Activated T-helper 1 cell treated with anti-CD3 and anti-CD28 coated beads, Interleukin-12 subunit alpha, Interleukin-12 subunit beta, Interleukin-2, Interleukin-4 antibody, amounts not matched to agents 30 ng/mL and 10 ng/mL and 1 ng/mL, durations not matched to agents 14 hours and 24 hours and 36 hours (primary cell): ENCODE measurements around the gene BANF2. TPM values are rescaled to one million over a fixed set of nuclear protein-coding genes. Genes with fewer than 3 reads are reported as not detected.
"Not testable (repeated sequence)": the region's sequence is repeated elsewhere in the genome, so short reads cannot be mapped to it uniquely, and the experiment has no call there.

ENCODE experiments used
- DNase-seq: peaks from one replicate; pipeline ENCODE4 v3.0.0; 2021; ENCODE audit warnings: low spot score
- H3K27ac Mint-ChIP-seq: one replicate; pipeline ENCODE4 v1.8.0; 2021; ENCODE audit warnings: mild to moderate bottlenecking, mixed read lengths
- H3K27me3 Mint-ChIP-seq: one replicate; pipeline ENCODE4 v1.8.0; 2022; ENCODE audit warnings: mild to moderate bottlenecking, moderate library complexity, mixed read lengths; ENCODE audit not compliant: insufficient read depth
- H3K36me3 Mint-ChIP-seq: one replicate; pipeline ENCODE4 v1.8.0; 2021; ENCODE audit warnings: low read depth, mixed read lengths
- H3K4me1 Mint-ChIP-seq: one replicate; pipeline ENCODE4 v1.8.0; 2021; ENCODE audit warnings: low read depth, mixed read lengths
- H3K4me3 Mint-ChIP-seq: one replicate; pipeline ENCODE4 v1.8.0; 2021; ENCODE audit warnings: mild to moderate bottlenecking, moderate library complexity, mixed read lengths
- H3K9me3 Mint-ChIP-seq: one replicate; pipeline ENCODE4 v1.8.0; 2021; ENCODE audit warnings: mixed read lengths
- intact Hi-C: fragments of 100-400 bp; cut with micrococcal nuclease; formaldehyde crosslinking; loops from one replicate; pipeline ENCODE4 v1.15.1; 2024
- total RNA-seq: library from RNA; stranded (reverse); gene quantifications from 2 replicates; pipeline ENCODE4 v1.2.3, GENCODE V29; 2022

Gene BANF2
- total RNA-seq, 1 donor from 2014 or later, result not detected

DNA sequence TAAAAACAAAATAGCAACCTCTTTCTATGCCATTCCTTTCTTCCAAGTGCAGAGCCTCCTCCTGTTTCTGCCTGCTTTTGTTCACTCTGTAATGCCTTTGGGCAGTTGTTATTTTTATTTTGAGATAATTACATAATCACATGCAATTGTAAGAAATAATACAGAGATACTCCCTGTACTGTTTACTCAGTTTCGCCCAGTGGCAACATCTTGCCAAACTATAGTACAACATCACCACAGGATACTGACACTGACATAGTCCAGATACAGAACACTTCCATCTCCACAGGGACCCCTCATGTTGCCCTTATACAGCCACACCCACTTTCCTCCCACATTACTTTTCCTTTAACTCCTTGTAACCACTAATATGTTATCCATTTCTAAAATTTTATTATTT is 59.7 kb downstream of the BANF2 start:
- H3K27ac Mint-ChIP-seq, result no peak overlapping the region
- H3K36me3 Mint-ChIP-seq, result no peaks in the 10 kb centered on the region
- H3K27me3 Mint-ChIP-seq, result peaks cover 2% of the 10 kb centered on the region
- no peak for DNase-seq
- intact Hi-C loops, result no loop called here
- no peak overlapping the region for H3K4me3 Mint-ChIP-seq
- no peaks in the 10 kb centered on the region for H3K4me1 Mint-ChIP-seq
- H3K9me3 Mint-ChIP-seq, result peaks cover 5% of the 10 kb centered on the region

DNA sequence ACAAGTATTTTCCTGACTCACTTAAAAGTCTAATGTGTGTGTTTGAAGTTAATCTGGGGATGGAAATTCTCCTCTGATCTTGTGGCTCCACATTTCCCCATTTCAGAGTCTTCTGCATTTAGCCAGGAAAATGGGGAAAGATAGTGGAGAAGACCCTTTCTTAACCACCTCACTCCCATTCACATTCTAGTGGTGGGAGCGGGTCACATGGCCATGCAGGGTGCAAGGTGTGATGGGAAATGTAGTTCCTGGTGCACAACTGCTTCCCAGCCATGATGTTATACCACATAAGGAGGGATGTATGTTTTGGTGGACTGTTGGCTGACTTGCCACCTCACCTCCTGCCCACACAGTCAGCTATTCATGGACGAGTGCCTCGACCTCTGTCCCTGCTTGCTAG is 61.8 kb downstream of the BANF2 start:
- Mint-ChIP-seq H3K27ac (no peak overlapping the region), H3K4me3 (no peak overlapping the region), H3K4me1 (no peaks in the 10 kb centered on the region), H3K36me3 (no peaks in the 10 kb centered on the region), H3K9me3 (peaks cover 5% of the 10 kb centered on the region), H3K27me3 (peaks cover 3% of the 10 kb centered on the region)
- DNase-seq, result no peak
- intact Hi-C loops, result no loop called here

DNA sequence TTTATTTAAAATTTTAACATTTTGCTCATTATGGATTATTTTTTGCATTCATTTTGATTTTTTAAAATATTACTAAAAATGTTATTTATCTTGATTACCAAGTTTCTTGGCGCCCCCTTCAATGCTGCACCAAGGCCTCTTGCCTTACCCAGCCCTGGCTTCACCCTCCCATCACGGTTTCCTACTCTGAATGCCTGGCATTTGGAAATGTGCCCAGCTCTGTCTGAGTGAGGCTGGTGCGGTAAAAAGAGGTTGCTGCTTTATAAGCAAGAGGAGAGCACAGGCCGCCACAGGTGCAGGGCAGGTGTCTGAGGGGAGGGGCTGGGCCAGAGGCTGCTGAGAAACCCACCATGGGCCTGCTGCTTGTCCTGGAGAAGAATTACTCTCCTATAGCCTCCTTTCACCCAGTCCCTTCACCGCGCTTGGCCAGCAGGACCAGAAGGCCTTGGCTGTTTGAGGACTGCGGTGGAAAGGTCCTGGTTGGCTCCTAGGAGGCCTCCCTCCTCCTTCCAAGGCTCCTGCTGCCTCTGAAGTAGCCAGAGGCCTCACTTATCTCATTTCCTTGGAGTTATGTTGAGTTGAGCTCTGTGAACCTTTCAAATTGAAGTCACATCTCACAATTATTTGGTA is 62.6 kb downstream of the BANF2 start:
- H3K9me3 Mint-ChIP-seq, result peaks cover 5% of the 10 kb centered on the region
- H3K27me3 Mint-ChIP-seq, result peaks cover 4% of the 10 kb centered on the region
- no peak for DNase-seq
- no peak overlapping the region for H3K4me3 Mint-ChIP-seq
- intact Hi-C loops, result no loop called here
- H3K27ac Mint-ChIP-seq, result no peak overlapping the region
- H3K36me3 Mint-ChIP-seq, result no peaks in the 10 kb centered on the region
- H3K4me1 Mint-ChIP-seq, result no peaks in the 10 kb centered on the region

DNA sequence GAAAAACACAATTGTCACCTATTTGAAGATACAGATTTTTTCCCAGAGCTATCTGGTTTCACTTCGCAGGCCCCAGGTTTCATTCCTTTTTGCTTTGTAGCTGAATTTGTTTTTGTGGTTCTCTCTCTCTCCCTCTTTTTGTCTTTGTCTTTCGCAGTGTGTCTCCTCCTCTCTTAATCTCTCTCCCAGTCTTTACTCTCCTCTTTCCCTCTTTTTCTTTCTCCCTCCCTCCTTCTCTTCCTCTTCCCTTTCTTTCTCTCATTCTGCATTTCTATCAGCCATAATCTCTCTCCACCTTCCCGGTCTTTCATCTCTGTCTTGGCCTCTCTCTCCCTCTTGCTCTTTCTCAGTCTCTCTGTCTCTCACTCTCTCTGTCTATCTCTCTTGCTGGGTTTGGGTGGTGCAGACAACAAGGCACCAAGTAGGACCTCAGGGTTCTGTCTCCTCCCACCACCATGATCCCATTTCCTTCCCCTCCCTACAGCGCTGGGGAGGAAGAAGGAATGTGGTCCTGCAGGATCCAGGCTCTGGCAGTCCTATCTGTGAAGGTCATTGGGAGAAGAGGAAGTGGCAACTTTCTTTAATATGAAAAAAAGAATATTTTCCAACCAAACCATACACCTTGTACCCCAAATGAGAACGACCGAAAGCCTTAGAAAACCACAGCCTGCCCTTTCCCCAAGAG is 63.2 kb downstream of the BANF2 start:
- no peaks in the 10 kb centered on the region for H3K36me3 Mint-ChIP-seq
- peaks cover 3% of the 10 kb centered on the region for H3K9me3 Mint-ChIP-seq
- H3K4me3 Mint-ChIP-seq, result no peak overlapping the region
- no peak overlapping the region for H3K27ac Mint-ChIP-seq
- intact Hi-C loops, result no loop called here
- DNase-seq, result no peak
- H3K27me3 Mint-ChIP-seq, result peaks cover 2% of the 10 kb centered on the region
- no peaks in the 10 kb centered on the region for H3K4me1 Mint-ChIP-seq

DNA sequence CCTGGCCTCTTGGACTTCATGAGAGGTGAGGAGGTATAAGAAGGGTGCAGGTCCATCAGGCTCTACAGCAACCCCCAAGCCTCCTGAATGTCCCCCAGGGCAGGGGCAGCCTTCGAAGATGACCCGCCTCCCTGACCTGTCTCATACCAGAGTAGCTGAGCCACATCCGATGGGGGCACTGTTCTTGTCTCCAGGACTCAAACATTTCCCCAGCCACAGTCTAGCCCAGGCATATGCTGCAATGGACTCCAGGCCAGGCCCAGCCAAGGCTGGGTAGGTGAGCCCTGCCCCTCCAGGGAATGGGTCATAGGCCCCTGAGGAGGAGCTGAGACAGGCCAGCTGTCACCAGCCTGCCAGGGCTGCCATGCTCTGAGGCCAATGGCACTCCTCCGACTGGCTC is 65.3 kb downstream of the BANF2 start:
- H3K36me3 Mint-ChIP-seq, result no peaks in the 10 kb centered on the region
- no peak overlapping the region for H3K27ac Mint-ChIP-seq
- H3K4me1 Mint-ChIP-seq, result no peaks in the 10 kb centered on the region
- H3K4me3 Mint-ChIP-seq, result no peak overlapping the region
- intact Hi-C loops, result no loop called here
- no peak for DNase-seq
- H3K27me3 Mint-ChIP-seq, result peaks cover 2% of the 10 kb centered on the region
- H3K9me3 Mint-ChIP-seq, result no peaks in the 10 kb centered on the region

DNA sequence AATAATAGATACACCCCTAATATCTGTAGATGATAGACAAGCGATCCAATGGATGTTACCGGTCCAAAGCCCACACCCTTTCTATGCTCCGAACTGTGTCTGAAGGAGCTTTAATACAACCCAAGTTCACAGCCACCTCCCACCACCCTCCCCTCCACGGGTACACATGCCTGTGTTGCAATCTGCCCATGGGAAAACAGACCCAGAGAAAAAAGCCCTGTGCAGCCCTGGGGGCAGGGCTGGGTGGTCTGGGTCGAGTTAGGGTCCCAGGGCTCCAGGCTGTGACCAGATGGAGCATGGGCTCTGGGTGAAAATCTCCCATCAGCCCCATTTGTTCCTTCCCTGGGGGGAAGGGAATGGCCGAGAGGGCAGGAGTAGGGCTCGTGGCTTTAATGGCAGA is 65.8 kb downstream of the BANF2 start:
- Mint-ChIP-seq H3K4me1 (no peaks in the 10 kb centered on the region), H3K9me3 (no peaks in the 10 kb centered on the region), H3K27ac (no peak overlapping the region), H3K27me3 (peaks cover 2% of the 10 kb centered on the region), H3K4me3 (no peak overlapping the region), H3K36me3 (no peaks in the 10 kb centered on the region)
- no peak for DNase-seq
- intact Hi-C loops, result no loop called here

DNA sequence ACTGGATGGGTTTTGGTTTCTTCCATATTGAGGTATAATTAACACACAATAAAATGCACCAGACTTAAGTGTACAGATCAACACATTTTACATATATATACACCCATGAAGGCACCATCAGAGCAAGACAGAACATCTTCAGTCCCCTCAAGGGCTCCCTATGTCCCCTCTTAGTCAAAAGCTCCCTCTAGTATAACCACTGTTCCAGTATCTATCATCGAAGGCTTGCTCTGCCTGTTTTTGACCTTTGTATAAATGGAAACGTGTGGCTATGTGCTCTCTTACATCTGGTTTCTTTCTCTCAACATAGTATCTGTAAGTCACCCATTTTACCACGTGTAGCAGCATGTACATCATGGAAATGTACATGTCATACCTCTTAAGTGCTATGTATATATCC is 66.5 kb downstream of the BANF2 start:
- Mint-ChIP-seq H3K9me3 (no peaks in the 10 kb centered on the region), H3K4me1 (no peaks in the 10 kb centered on the region), H3K4me3 (no peak overlapping the region), H3K27me3 (peaks cover 2% of the 10 kb centered on the region), H3K27ac (no peak overlapping the region), H3K36me3 (no peaks in the 10 kb centered on the region)
- intact Hi-C loops, result no loop called here
- no peak for DNase-seq

DNA sequence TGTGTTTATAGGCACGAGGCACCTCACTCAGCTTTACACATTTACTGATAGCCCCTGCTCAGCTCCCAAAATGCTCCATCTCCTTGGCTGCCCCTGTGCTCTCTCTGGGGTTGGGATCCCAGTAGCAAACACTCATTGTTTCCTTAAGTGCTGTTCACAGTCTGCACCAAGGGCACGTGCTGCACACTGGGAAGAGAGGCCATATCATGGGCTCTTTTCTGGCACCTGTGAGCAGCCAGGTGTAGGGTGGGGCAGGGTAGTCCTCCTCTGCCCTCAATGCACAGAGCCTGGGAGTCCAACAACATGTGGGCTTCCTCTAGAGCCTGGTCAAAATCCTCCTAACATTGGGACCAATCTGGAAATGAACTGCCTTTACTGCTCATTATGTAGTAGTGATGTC is 67.9 kb downstream of the BANF2 start:
- Mint-ChIP-seq H3K4me1 (no peaks in the 10 kb centered on the region), H3K36me3 (no peaks in the 10 kb centered on the region), H3K27me3 (peaks cover 4% of the 10 kb centered on the region), H3K4me3 (no peak overlapping the region), H3K9me3 (no peaks in the 10 kb centered on the region), H3K27ac (no peak overlapping the region)
- DNase-seq, result no peak
- intact Hi-C loops, result no loop called here

DNA sequence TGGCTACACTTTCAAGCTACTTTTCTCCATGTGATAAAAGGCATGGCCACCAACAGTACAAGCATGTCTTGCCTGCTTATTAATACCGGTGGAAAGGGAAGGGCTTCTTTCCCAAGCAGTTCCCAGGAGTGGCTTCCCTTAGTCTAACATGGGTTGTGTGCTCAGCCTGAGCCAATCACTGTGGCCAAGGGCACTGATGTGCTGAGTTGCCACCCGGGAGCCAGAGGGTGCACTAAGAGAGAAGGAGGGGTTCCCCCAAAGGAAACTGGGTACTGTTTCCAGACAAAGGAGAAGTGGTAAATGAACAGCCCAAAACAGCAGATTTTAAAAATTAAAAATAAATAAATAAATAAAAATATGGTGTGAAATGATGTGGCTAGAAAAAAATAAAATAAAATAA is 68.5 kb downstream of the BANF2 start:
- Mint-ChIP-seq H3K9me3 (no peaks in the 10 kb centered on the region), H3K4me3 (no peak overlapping the region), H3K27ac (no peak overlapping the region), H3K36me3 (no peaks in the 10 kb centered on the region), H3K27me3 (peaks cover 4% of the 10 kb centered on the region), H3K4me1 (no peaks in the 10 kb centered on the region)
- intact Hi-C loops, result no loop called here
- no peak for DNase-seq

DNA sequence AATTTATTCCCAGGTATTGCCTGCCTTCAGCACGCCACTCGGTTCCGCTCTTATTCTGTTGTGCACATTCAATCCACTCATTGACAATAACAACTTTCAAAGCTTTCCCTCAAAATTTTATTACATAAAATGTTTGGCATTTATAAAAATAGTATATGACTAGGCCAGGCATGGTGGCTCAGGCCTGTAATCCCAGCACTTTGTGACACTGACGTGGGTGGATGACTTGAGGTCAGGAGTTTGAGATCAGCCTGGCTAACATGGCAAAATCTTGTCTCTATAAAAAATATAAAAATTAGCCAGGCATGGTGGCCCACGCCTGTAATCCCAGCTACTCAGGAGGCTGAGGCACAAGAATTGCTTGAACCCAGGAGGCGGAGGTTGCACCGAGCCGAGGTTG is 70.0 kb downstream of the BANF2 start:
- H3K4me3 Mint-ChIP-seq, H3K27ac Mint-ChIP-seq, intact Hi-C loops, DNase-seq, H3K4me1 Mint-ChIP-seq, H3K27me3 Mint-ChIP-seq, H3K9me3 Mint-ChIP-seq, H3K36me3 Mint-ChIP-seq: not testable (repeated sequence)

DNA sequence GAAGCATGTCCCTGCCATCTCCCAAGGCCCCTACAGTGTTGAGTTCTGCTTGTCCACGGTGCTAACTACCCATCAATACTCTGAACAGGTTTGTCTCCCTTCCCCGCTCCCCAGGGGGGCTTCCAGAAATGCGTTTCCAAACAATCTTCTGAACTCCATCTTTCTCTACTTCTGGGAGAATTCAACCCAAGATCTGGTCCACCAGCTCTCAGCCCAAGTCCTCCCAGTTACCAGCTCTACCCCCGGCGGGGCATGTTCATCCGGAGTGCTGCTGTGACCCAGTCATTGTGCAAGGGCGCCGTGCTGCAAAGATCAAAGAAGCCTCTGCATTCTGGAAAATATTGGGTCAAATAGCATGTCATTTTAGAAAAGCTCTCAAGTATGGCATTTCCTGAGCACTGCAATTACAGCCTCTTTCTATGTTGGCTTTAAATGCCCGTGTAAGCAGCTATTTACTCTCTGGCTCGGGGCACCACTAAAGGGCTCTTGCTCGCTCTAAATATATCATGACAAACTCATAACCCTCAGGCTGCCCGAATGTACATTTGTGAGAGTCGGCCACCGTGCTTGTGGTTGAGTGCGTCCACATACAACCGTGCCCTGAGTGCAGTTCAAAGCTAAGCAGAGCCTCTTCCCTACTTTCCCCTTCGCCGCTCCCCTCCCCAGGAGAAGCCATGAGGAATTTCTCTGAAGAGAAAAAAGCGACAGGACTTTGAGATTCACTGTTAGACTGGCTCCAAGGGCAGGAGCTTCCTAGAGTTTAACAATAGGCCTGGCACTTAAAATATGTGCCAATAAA is 71.6 kb downstream of the BANF2 start:
- Mint-ChIP-seq H3K9me3 (no peaks in the 10 kb centered on the region), H3K27me3 (peaks cover 4% of the 10 kb centered on the region), H3K36me3 (no peaks in the 10 kb centered on the region), H3K4me3 (no peak overlapping the region), H3K4me1 (no peaks in the 10 kb centered on the region), H3K27ac (no peak overlapping the region)
- intact Hi-C loops, result no loop called here
- DNase-seq, result no peak

DNA sequence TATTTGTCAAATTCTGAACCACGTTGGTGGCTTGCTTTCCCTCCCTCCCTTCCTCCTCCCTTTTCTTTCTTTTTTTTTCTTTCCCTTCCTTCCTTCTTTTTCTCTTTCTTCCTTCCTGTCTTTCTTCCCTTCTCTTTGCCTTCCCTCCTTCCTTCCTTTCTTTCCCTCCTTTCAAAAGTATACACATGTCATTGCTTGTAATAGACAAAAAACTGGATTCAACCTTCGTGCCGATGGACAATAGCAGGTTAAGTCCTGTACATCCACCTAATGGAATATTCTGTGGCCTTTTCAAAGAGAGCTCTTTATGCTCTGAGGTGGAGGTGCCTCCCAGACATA is 72.2 kb downstream of the BANF2 start:
- intact Hi-C loops, result no loop called here
- Mint-ChIP-seq H3K9me3 (no peaks in the 10 kb centered on the region), H3K4me3 (no peak overlapping the region), H3K27me3 (peaks cover 2% of the 10 kb centered on the region), H3K36me3 (no peaks in the 10 kb centered on the region), H3K4me1 (no peaks in the 10 kb centered on the region), H3K27ac (no peak overlapping the region)
- no peak for DNase-seq

DNA sequence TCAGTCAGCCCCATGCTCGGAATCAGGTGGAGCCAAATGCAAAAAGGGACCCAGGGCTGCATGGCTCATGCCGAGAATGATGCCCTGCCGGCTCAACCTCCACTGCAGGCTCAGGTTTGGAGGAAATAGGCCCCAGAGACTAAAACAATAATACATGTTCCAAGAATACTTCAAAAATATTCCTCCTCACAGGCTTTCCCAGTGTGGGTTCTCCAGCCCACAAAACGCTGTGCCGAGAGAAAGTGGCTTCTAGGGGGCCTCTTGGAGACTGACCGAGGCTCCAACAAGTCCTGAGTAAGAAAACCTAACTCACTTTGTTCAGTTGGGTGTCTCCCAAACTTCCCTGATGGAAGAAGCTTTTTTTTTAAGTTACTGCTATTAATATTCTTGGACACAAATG is 73.9 kb downstream of the BANF2 start:
- no peak overlapping the region for H3K4me3 Mint-ChIP-seq
- DNase-seq, result no peak
- intact Hi-C loops, result no loop called here
- H3K27me3 Mint-ChIP-seq, result peaks cover 2% of the 10 kb centered on the region
- no peaks in the 10 kb centered on the region for H3K9me3 Mint-ChIP-seq
- no peaks in the 10 kb centered on the region for H3K4me1 Mint-ChIP-seq
- H3K36me3 Mint-ChIP-seq, result no peaks in the 10 kb centered on the region
- H3K27ac Mint-ChIP-seq, result no peak overlapping the region
